HEK293 (cell line): Measurements from ENCODE around the gene TCOF1.
A peak's percentile ranks its signal among the peaks of the same experiment; 100 is the strongest.

Source experiments
- GFI1B ChIP-seq: fragments of 450-650 bp; formaldehyde crosslinking; IDR thresholded peaks from 2 replicates; pipeline ENCODE4 v1.5.1; 2016; ENCODE audit warnings: missing biosample characterization, missing genetic modification characterization
- KLF8 ChIP-seq: fragments of 450-650 bp; formaldehyde crosslinking; IDR thresholded peaks from 2 replicates; pipeline ENCODE4 v1.5.1; 2016; ENCODE audit warnings: missing biosample characterization, missing genetic modification characterization
- ZNF138 ChIP-seq: fragments of 450-650 bp; formaldehyde crosslinking; IDR thresholded peaks from 2 replicates; pipeline ENCODE4 v1.5.1; 2016; ENCODE audit warnings: missing biosample characterization, missing genetic modification characterization, borderline replicate concordance
- ZNF174 ChIP-seq: fragments of 450-650 bp; formaldehyde crosslinking; IDR thresholded peaks from 2 replicates; pipeline ENCODE4 v1.5.0; 2017; ENCODE audit warnings: missing biosample characterization, mild to moderate bottlenecking, missing genetic modification characterization
- ZNF214 ChIP-seq: fragments of 450-650 bp; formaldehyde crosslinking; IDR thresholded peaks from 2 replicates; pipeline ENCODE4 v1.5.1; 2017; ENCODE audit warnings: missing biosample characterization, mild to moderate bottlenecking, missing genetic modification characterization, borderline replicate concordance
- ZNF341 ChIP-seq: fragments of 450-650 bp; formaldehyde crosslinking; IDR thresholded peaks from 2 replicates; pipeline ENCODE4; 2016; ENCODE audit warnings: low read depth, missing biosample characterization, missing genetic modification characterization
- ZNF350 ChIP-seq: fragments of 450-650 bp; formaldehyde crosslinking; IDR thresholded peaks from 2 replicates; pipeline ENCODE4 v1.5.0; 2017; ENCODE audit warnings: missing biosample characterization, mild to moderate bottlenecking, missing genetic modification characterization
- ZNF600 ChIP-seq: fragments of 450-650 bp; formaldehyde crosslinking; IDR thresholded peaks from 2 replicates; pipeline ENCODE4 v1.5.1; 2016; ENCODE audit warnings: missing biosample characterization, missing genetic modification characterization
- ZNF610 ChIP-seq: fragments of 450-650 bp; formaldehyde crosslinking; IDR thresholded peaks from 2 replicates; pipeline ENCODE4 v1.5.1; 2016; ENCODE audit warnings: missing biosample characterization, missing genetic modification characterization, borderline replicate concordance
- ZNF664 ChIP-seq: fragments of 450-650 bp; formaldehyde crosslinking; IDR thresholded peaks from 2 replicates; pipeline ENCODE4 v1.5.1; 2016; ENCODE audit warnings: missing biosample characterization, missing genetic modification characterization
- ZNF747 ChIP-seq: fragments of 450-650 bp; formaldehyde crosslinking; IDR thresholded peaks from 2 replicates; pipeline ENCODE4 v1.5.1; 2016; ENCODE audit warnings: missing biosample characterization, missing genetic modification characterization
- TF ChIP-seq, protein P1 (sequence below): fragments of 450-650 bp; formaldehyde crosslinking; IDR thresholded peaks from 2 replicates; pipeline ENCODE4 v1.5.1; 2016; ENCODE audit warnings: missing biosample characterization, missing genetic modification characterization
- TF ChIP-seq, protein P2 (sequence below): fragments of 450-650 bp; formaldehyde crosslinking; IDR thresholded peaks from 2 replicates; pipeline ENCODE4 v1.5.1; 2016; ENCODE audit warnings: missing biosample characterization, missing genetic modification characterization
- TF ChIP-seq, protein P3 (sequence below): fragments of 450-650 bp; formaldehyde crosslinking; IDR thresholded peaks from 2 replicates; pipeline ENCODE4 v1.5.1; 2017; ENCODE audit warnings: missing biosample characterization, missing genetic modification characterization
- TF ChIP-seq, protein P4 (sequence below): fragments of 450-650 bp; formaldehyde crosslinking; IDR thresholded peaks from 2 replicates; pipeline ENCODE4 v1.5.1; 2016; ENCODE audit warnings: missing biosample characterization, missing genetic modification characterization
- TF ChIP-seq, protein P5 (sequence below): fragments of 450-650 bp; formaldehyde crosslinking; IDR thresholded peaks from 2 replicates; pipeline ENCODE4 v1.5.1; 2016; ENCODE audit warnings: missing biosample characterization, missing genetic modification characterization
- TF ChIP-seq, protein P6 (sequence below): fragments of 450-650 bp; formaldehyde crosslinking; optimal IDR thresholded peaks from 2 replicates; pipeline ENCODE3; 2016; ENCODE audit warnings: missing biosample characterization, mild to moderate bottlenecking, missing genetic modification characterization

The TCOF1 gene

DNA sequence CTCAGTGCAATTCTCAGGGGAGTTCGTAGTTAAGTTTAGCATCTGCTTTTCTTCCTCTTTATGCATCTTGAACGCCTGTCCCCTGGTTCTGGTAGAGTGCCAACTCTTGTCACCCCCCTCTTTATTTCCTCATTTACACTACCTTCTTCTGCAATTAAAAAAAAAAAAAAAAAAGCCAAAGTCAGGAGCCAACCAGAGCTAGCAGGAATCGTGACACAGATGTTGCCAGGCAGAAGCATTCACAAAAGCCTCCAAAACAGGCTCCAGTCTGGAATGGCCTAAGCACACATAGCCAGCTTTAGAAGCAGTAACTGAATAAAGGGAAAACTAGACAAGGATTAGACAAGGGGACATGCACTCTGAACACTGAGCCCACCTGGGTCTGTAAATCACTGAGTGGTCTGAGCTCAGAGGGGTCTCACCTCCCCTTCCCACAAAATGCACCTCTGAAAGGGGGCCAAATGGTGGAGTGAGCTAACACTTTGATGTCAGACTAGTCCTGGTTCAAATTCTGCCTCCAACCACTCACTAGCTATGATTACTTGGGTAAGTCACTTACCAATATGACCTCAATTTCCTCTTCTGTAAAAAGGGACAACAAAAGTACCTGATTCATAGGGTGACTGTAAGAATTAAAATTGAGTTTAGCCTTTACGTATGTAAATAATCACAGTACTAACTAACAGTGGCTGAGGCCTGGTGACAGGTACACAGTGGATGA lies 53.2 kb downstream of the TCOF1 start (continued):
- TF ChIP-seq, protein P1, sequence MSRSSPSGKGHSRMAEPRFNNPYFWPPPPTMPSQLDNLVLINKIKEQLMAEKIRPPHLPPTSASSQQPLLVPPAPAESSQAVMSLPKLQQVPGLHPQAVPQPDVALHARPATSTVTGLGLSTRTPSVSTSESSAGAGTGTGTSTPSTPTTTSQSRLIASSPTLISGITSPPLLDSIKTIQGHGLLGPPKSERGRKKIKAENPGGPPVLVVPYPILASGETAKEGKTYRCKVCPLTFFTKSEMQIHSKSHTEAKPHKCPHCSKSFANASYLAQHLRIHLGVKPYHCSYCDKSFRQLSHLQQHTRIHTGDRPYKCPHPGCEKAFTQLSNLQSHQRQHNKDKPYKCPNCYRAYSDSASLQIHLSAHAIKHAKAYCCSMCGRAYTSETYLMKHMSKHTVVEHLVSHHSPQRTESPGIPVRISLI (tag by site-specific recombination), result peak; percentile 99
- TF ChIP-seq ZNF174 (tag by site-specific recombination) (no peak), KLF8 (tag by site-specific recombination) (no peak), ZNF600 (tag by site-specific recombination) (peak; percentile 75), GFI1B (tag by site-specific recombination) (no peak), ZNF610 (tag by site-specific recombination) (no peak), ZNF341 (tag by site-specific recombination) (peak; percentile 50), ZNF214 (tag by site-specific recombination) (no peak), ZNF747 (tag by site-specific recombination) (no peak), ZNF138 (no peak), ZNF350 (no peak), ZNF664 (no peak)
- TF ChIP-seq, protein P2, sequence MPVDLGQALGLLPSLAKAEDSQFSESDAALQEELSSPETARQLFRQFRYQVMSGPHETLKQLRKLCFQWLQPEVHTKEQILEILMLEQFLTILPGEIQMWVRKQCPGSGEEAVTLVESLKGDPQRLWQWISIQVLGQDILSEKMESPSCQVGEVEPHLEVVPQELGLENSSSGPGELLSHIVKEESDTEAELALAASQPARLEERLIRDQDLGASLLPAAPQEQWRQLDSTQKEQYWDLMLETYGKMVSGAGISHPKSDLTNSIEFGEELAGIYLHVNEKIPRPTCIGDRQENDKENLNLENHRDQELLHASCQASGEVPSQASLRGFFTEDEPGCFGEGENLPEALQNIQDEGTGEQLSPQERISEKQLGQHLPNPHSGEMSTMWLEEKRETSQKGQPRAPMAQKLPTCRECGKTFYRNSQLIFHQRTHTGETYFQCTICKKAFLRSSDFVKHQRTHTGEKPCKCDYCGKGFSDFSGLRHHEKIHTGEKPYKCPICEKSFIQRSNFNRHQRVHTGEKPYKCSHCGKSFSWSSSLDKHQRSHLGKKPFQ (tag by site-specific recombination), result no peak
- TF ChIP-seq, protein P3, sequence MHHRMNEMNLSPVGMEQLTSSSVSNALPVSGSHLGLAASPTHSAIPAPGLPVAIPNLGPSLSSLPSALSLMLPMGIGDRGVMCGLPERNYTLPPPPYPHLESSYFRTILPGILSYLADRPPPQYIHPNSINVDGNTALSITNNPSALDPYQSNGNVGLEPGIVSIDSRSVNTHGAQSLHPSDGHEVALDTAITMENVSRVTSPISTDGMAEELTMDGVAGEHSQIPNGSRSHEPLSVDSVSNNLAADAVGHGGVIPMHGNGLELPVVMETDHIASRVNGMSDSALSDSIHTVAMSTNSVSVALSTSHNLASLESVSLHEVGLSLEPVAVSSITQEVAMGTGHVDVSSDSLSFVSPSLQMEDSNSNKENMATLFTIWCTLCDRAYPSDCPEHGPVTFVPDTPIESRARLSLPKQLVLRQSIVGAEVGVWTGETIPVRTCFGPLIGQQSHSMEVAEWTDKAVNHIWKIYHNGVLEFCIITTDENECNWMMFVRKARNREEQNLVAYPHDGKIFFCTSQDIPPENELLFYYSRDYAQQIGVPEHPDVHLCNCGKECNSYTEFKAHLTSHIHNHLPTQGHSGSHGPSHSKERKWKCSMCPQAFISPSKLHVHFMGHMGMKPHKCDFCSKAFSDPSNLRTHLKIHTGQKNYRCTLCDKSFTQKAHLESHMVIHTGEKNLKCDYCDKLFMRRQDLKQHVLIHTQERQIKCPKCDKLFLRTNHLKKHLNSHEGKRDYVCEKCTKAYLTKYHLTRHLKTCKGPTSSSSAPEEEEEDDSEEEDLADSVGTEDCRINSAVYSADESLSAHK (tag by site-specific recombination), result no peak
- TF ChIP-seq, protein P4, sequence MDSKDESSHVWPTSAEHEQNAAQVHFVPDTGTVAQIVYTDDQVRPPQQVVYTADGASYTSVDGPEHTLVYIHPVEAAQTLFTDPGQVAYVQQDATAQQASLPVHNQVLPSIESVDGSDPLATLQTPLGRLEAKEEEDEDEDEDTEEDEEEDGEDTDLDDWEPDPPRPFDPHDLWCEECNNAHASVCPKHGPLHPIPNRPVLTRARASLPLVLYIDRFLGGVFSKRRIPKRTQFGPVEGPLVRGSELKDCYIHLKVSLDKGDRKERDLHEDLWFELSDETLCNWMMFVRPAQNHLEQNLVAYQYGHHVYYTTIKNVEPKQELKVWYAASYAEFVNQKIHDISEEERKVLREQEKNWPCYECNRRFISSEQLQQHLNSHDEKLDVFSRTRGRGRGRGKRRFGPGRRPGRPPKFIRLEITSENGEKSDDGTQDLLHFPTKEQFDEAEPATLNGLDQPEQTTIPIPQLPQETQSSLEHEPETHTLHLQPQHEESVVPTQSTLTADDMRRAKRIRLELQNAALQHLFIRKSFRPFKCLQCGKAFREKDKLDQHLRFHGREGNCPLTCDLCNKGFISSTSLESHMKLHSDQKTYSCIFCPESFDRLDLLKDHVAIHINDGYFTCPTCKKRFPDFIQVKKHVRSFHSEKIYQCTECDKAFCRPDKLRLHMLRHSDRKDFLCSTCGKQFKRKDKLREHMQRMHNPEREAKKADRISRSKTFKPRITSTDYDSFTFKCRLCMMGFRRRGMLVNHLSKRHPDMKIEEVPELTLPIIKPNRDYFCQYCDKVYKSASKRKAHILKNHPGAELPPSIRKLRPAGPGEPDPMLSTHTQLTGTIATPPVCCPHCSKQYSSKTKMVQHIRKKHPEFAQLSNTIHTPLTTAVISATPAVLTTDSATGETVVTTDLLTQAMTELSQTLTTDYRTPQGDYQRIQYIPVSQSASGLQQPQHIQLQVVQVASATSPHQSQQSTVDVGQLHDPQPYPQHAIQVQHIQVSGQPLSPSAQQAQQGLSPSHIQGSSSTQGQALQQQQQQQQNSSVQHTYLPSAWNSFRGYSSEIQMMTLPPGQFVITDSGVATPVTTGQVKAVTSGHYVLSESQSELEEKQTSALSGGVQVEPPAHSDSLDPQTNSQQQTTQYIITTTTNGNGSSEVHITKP (tag by site-specific recombination), result peak; percentile 96
- TF ChIP-seq, protein P5, sequence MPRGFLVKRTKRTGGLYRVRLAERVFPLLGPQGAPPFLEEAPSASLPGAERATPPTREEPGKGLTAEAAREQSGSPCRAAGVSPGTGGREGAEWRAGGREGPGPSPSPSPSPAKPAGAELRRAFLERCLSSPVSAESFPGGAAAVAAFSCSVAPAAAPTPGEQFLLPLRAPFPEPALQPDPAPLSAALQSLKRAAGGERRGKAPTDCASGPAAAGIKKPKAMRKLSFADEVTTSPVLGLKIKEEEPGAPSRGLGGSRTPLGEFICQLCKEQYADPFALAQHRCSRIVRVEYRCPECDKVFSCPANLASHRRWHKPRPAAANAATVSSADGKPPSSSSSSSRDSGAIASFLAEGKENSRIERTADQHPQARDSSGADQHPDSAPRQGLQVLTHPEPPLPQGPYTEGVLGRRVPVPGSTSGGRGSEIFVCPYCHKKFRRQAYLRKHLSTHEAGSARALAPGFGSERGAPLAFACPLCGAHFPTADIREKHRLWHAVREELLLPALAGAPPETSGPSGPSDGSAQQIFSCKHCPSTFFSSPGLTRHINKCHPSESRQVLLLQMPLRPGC (tag by site-specific recombination), result no peak
- TF ChIP-seq, protein P6, sequence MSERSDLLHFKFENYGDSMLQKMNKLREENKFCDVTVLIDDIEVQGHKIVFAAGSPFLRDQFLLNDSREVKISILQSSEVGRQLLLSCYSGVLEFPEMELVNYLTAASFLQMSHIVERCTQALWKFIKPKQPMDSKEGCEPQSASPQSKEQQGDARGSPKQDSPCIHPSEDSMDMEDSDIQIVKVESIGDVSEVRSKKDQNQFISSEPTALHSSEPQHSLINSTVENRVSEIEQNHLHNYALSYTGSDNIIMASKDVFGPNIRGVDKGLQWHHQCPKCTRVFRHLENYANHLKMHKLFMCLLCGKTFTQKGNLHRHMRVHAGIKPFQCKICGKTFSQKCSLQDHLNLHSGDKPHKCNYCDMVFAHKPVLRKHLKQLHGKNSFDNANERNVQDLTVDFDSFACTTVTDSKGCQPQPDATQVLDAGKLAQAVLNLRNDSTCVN (tag by site-specific recombination), result no peak
